ENCODE data around the gene KAT8. TPM values are rescaled to one million over a fixed set of nuclear protein-coding genes. Genes with fewer than 3 reads are reported as not detected.

The KAT8 gene
- total and polyA plus RNA-seq, 9 of the 15 experiments (the other 6 are each of a cell fraction or from before 2014, with no cell fraction given), result 10.0 to 98.5 (median 76.4) TPM

DNA sequence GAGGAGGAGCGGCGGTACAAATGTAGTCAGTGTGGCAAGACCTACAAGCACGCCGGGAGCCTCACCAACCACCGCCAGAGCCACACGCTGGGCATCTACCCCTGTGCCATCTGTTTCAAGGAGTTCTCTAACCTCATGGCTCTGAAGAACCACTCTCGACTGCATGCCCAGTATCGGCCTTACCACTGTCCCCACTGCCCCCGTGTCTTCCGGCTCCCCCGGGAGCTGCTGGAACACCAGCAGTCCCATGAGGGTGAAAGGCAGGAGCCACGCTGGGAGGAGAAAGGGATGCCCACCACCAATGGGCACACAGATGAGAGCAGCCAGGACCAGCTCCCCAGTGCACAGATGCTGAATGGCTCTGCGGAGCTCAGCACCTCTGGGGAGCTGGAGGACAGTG lies 40.4 kb upstream of the KAT8 start (continued):
- TF ChIP-seq BDP1 (IDR thresholded peaks at IDR 0.05; ENCODE audit: insufficient read depth, insufficient read length) (no peak), HMG20A (CRISPR knock-in tag; conservative IDR thresholded peaks at IDR 0.05) (no peak), GABPB1 (CRISPR knock-in tag; IDR thresholded peaks at IDR 0.05) (no peak)

DNA sequence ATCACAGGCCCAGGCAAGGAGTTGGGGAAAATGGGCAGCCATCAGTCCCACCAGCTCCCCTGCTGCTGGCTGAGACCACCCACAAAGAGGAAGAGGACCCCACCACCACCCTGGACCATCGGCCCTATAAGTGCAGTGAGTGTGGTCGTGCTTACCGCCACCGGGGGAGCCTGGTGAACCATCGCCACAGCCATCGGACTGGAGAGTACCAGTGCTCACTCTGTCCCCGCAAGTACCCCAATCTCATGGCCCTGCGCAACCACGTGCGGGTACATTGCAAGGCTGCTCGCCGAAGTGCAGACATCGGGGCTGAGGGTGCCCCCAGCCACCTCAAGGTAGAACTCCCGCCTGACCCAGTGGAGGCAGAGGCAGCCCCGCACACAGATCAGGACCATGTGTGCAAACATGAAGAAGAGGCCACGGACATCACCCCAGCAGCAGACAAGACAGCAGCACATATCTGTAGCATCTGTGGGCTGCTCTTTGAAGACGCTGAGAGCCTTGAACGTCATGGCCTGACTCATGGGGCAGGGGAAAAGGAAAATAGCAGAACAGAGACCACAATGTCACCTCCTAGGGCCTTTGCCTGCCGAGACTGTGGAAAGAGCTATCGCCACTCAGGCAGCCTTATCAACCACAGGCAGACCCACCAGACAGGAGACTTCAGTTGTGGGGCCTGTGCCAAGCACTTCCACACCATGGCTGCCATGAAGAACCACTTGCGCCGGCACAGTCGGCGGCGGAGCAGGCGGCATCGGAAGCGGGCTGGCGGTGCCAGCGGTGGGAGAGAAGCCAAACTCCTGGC lies 39.7 kb upstream of the KAT8 start:
- Histone ChIP-seq H3K9me1 (ENCODE audit: control insufficient read depth, insufficient read depth, low read length) (no peaks in the 10 kb centered on the region), H4K20me1 (replicated peaks; ENCODE audit: control insufficient read depth, insufficient read depth, low read length) (peaks cover 5% of the 10 kb centered on the region; the same call in 1 of the 2 replicates), H3K79me2 (ENCODE audit: control insufficient read depth, insufficient read depth, low read length) (peaks cover 47% of the 10 kb centered on the region), H2AFZ (ENCODE audit: low read depth, low read length) (no peak overlapping the region), H3K27ac (ENCODE audit: extremely low read depth, low read depth, low read length) (no peak overlapping the region), H3K36me3 (ENCODE audit: control insufficient read depth, insufficient read depth, low read length) (peaks cover 69% of the 10 kb centered on the region), H3K27me3 (ENCODE audit: control insufficient read depth in 2 of 2, insufficient read depth in 2 of 2, low read length in 2 of 2) (no peaks in the 10 kb centered on the region), H3K4me3 (no peak overlapping the region), H3K4me1 (replicated peaks in 1 of 2; ENCODE audit: control insufficient read depth in 2 of 2, insufficient read depth in 2 of 2, low read length in 2 of 2) (peaks cover 4 to 64% of the 10 kb centered on the region in 2 experiments; a peak in 3 of 5 replicates), H3K9me3 (replicated peaks; ENCODE audit: control insufficient read depth, insufficient read depth, low read depth, low read length) (no peaks in the 10 kb centered on the region), H3K4me2 (ENCODE audit: insufficient read depth, low read length) (no peak overlapping the region), H3K9ac (ENCODE audit: insufficient read depth in 1 of 2, low read depth in 2 of 2, low read length in 2 of 2) (peak overlapping the region in 1 of 2 experiments; percentile 62; a peak in 2 of 4 replicates)
- no peak for FAIRE-seq
- POLR2A ChIA-PET, result interaction anchor here (0.6 to 1.8 kb wide), 4 partner anchors 9 to 102 kb away, joined by 3 to 6 read pairs (median 4); partner anchors contain the start of gene FUS
- no TSS peak for BruUV-seq (replicated peaks)
- intact Hi-C loops (cut with micrococcal nuclease) (no loop called here), in situ Hi-C loops (cut with MboI) (no loop called here)
- no peak for DNase-seq (ENCODE audit: extremely low read depth in 1 of 4, low spot score in 3 of 4)
- WGBS (ENCODE audit: insufficient coverage, low coverage, missing lambda C conversion rate), result 85% methylated on average over 22 of the region's 30 CpGs
- CTCF ChIA-PET (ENCODE audit: low intra/inter-chr PET ratio), result no interaction called here
- no peak for ATAC-seq
- TF ChIP-seq TAF1 (IDR thresholded peaks at IDR 0.05; ENCODE audit: control insufficient read depth, extremely low read depth, insufficient read depth, low read length, severe bottlenecking) (no peak), RNF2 (IDR thresholded peaks at IDR 0.05) (no peak), PCBP2 (IDR thresholded peaks at IDR 0.05; ENCODE audit: low read depth, low read length, poor library complexity, severe bottlenecking) (no peak), ZBTB1 (CRISPR knock-in tag; IDR thresholded peaks at IDR 0.05; ENCODE audit: borderline replicate concordance, low read depth) (no peak), ZFPM2 (CRISPR knock-in tag; IDR thresholded peaks at IDR 0.05) (no peak), NCOA4 (IDR thresholded peaks at IDR 0.05; ENCODE audit: partially characterized antibody) (no peak)
- TF ChIP-seq, protein P1, sequence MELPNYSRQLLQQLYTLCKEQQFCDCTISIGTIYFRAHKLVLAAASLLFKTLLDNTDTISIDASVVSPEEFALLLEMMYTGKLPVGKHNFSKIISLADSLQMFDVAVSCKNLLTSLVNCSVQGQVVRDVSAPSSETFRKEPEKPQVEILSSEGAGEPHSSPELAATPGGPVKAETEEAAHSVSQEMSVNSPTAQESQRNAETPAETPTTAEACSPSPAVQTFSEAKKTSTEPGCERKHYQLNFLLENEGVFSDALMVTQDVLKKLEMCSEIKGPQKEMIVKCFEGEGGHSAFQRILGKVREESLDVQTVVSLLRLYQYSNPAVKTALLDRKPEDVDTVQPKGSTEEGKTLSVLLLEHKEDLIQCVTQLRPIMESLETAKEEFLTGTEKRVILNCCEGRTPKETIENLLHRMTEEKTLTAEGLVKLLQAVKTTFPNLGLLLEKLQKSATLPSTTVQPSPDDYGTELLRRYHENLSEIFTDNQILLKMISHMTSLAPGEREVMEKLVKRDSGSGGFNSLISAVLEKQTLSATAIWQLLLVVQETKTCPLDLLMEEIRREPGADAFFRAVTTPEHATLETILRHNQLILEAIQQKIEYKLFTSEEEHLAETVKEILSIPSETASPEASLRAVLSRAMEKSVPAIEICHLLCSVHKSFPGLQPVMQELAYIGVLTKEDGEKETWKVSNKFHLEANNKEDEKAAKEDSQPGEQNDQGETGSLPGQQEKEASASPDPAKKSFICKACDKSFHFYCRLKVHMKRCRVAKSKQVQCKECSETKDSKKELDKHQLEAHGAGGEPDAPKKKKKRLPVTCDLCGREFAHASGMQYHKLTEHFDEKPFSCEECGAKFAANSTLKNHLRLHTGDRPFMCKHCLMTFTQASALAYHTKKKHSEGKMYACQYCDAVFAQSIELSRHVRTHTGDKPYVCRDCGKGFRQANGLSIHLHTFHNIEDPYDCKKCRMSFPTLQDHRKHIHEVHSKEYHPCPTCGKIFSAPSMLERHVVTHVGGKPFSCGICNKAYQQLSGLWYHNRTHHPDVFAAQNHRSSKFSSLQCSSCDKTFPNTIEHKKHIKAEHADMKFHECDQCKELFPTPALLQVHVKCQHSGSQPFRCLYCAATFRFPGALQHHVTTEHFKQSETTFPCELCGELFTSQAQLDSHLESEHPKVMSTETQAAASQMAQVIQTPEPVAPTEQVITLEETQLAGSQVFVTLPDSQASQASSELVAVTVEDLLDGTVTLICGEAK (IDR thresholded peaks at IDR 0.05), result no peak
- TF ChIP-seq, protein P1 (CRISPR knock-in tag; IDR thresholded peaks at IDR 0.05), result no peak
